HepG2 (cell line): ENCODE data around the gene BRAP. TPM values are rescaled to one million over a fixed set of nuclear protein-coding genes. Genes with fewer than 3 reads are reported as not detected.

Experiments used
- ATF7 ChIP-seq, 2 experiments: fragments of 450-650 bp in 1 of 2; sonication (generic) in 1 of 2; formaldehyde crosslinking in 1 of 2; IDR thresholded peaks; 2 replicates each; pipeline versions ENCODE4 v1.4.0 to v1.6.1; 2016 to 2020; ENCODE audit warnings: antibody characterized with exemption in 1 of 2, mild to moderate bottlenecking in 1 of 2, missing genetic modification reagents in 1 of 2
- CREB1 ChIP-seq, 2 experiments: fragments of 450-650 bp in 1 of 2; IDR thresholded peaks; 2 replicates each; pipeline ENCODE4 v1.6.1; 2016 to 2017; ENCODE audit warnings: control low read depth in 1 of 2, mild to moderate bottlenecking in 1 of 2, missing compliant biosample characterization in 1 of 2, missing genetic modification characterization in 1 of 2
- EP300 ChIP-seq, 3 experiments: sonication (generic) in 1 of 3; formaldehyde crosslinking in 1 of 3; IDR thresholded peaks; 2 replicates each; pipeline versions ENCODE4 v1.5.1 to v1.6.1; 2011 to 2020; ENCODE audit warnings: low read depth in 2 of 3, low read length in 2 of 3, borderline replicate concordance in 1 of 3, improper control_type of control experiment in 1 of 3, mild to moderate bottlenecking in 1 of 3, missing genetic modification reagents in 1 of 3, moderate library complexity in 1 of 3
- FOXC1 ChIP-seq: sonication (generic); formaldehyde crosslinking; IDR thresholded peaks from 2 replicates; pipeline ENCODE4 v1.8.0; 2022; ENCODE audit warnings: mild to moderate bottlenecking, missing genetic modification reagents, borderline replicate concordance
- MNT ChIP-seq: fragments of 450-650 bp; IDR thresholded peaks from 2 replicates; pipeline ENCODE4 v1.6.1; 2016
- MTF1 ChIP-seq: sonication (generic); formaldehyde crosslinking; IDR thresholded peaks from 2 replicates; pipeline ENCODE4 v1.5.0; 2020; ENCODE audit warnings: missing genetic modification reagents
- MXI1 ChIP-seq: IDR thresholded peaks from 3 replicates; pipeline ENCODE4 v1.6.1; 2012; ENCODE audit warnings: low read depth, low read length, inconsistent platforms, borderline replicate concordance
- MYPOP ChIP-seq: sonication (generic); formaldehyde crosslinking; IDR thresholded peaks from 2 replicates; pipeline ENCODE4 v1.8.1; 2023; ENCODE audit warnings: mild to moderate bottlenecking, moderate library complexity, missing genetic modification reagents
- NCOA1 ChIP-seq: sonication (generic); formaldehyde crosslinking; IDR thresholded peaks from 2 replicates; pipeline ENCODE4 v1.9.0; 2021; ENCODE audit warnings: missing genetic modification reagents
- PRDM10 ChIP-seq: sonication (generic); formaldehyde crosslinking; IDR thresholded peaks from 2 replicates; pipeline ENCODE4 v1.4.0; 2020; ENCODE audit warnings: low read depth, missing genetic modification reagents
- RELA ChIP-seq: sonication (generic); formaldehyde crosslinking; IDR thresholded peaks from 2 replicates; pipeline ENCODE4 v1.4.0; 2020; ENCODE audit warnings: missing genetic modification reagents
- RNF2 ChIP-seq: fragments of 450-650 bp; conservative IDR thresholded peaks from 2 replicates; pipeline ENCODE4 v1.6.1; 2016; ENCODE audit warnings: low read depth
- TRAFD1 ChIP-seq: sonication (generic); formaldehyde crosslinking; IDR thresholded peaks from 2 replicates; pipeline ENCODE4 v1.5.1; 2020; ENCODE audit warnings: missing genetic modification reagents, mild to moderate bottlenecking, borderline replicate concordance
- ZNF121 ChIP-seq: sonication (generic); formaldehyde crosslinking; IDR thresholded peaks from 2 replicates; pipeline ENCODE4 v1.5.0; 2020; ENCODE audit warnings: mild to moderate bottlenecking, missing genetic modification reagents
- ZNF335 ChIP-seq: sonication (generic); formaldehyde crosslinking; IDR thresholded peaks from 2 replicates; pipeline ENCODE4 v1.4.0; 2020; ENCODE audit warnings: missing genetic modification reagents
- ZNF343 ChIP-seq: sonication (generic); formaldehyde crosslinking; IDR thresholded peaks from 2 replicates; pipeline ENCODE4 v1.4.0; 2020; ENCODE audit warnings: mild to moderate bottlenecking, missing genetic modification reagents
- ZNF354B ChIP-seq: sonication (generic); formaldehyde crosslinking; IDR thresholded peaks from 2 replicates; pipeline ENCODE4 v1.8.0; 2022; ENCODE audit warnings: mild to moderate bottlenecking, missing genetic modification reagents
- ZNF75D ChIP-seq: sonication (generic); formaldehyde crosslinking; IDR thresholded peaks from 2 replicates; pipeline ENCODE4 v1.8.1; 2023; ENCODE audit warnings: missing genetic modification reagents, mild to moderate bottlenecking, borderline replicate concordance
- ZNF891 ChIP-seq: sonication (generic); formaldehyde crosslinking; IDR thresholded peaks from 2 replicates; pipeline ENCODE4 v1.5.0; 2020; ENCODE audit warnings: mild to moderate bottlenecking, missing genetic modification reagents
- ZSCAN20 ChIP-seq: sonication (generic); formaldehyde crosslinking; IDR thresholded peaks from 2 replicates; pipeline ENCODE4 v1.4.0; 2020; ENCODE audit warnings: missing genetic modification reagents, mild to moderate bottlenecking, borderline replicate concordance
- polyA plus RNA-seq, 8 experiments: library from polyadenylated mRNA; depleted of rRNA in 3 of 8; stranded (reverse) in 7 of 8; unstranded in 1 of 8; fragments of >200 nt; fragmentation: Illumina TruSeq in 4 of 8; extraction: Trizol in 4 of 8; gene quantifications; 2 replicates each; pipeline versions ENCODE4 v1.2.1 to v1.2.3, GENCODE V29; 2011 to 2016; ENCODE audit warnings: low read depth in 4 of 8, missing spikeins in 1 of 8, mixed read lengths in 1 of 8; ENCODE audit not compliant: insufficient read depth in 1 of 8
- total RNA-seq, 5 experiments: library from RNA; depleted of rRNA; stranded (reverse); fragments of >200 nt; fragmentation: Illumina TruSeq; extraction: Trizol; gene quantifications; 2 replicates each; pipeline ENCODE4 v1.2.3, GENCODE V29; 2016; ENCODE audit warnings: low read depth in 1 of 5

BRAP gene
- total and polyA plus RNA-seq, 2 of the 13 experiments (the other 11 are each of a cell fraction or from before 2014, with no cell fraction given) = 8.1 to 15.4 TPM

- no peak; the same call in 1 of the 2 replicates for TF ChIP-seq ZNF343 (CRISPR knock-in tag)
- peak; percentile 57; the same call in 1 of the 3 replicates for TF ChIP-seq MXI1
- TF ChIP-seq NCOA1 = no peak
- TF ChIP-seq RNF2 = no peak
- TF ChIP-seq ZNF891 = 0 out of 2 replicates have a peak, but pooled peaks have one; percentile 16
- TF ChIP-seq ZNF75D = no peak
- no peak for TF ChIP-seq TRAFD1 (CRISPR knock-in tag)
- TF ChIP-seq MTF1 (CRISPR knock-in tag) = no peak
- TF ChIP-seq CREB1 (IDR thresholded peaks at IDR 0.05) = no peak
- TF ChIP-seq CREB1 (CRISPR knock-in tag; IDR thresholded peaks at IDR 0.05) = no peak
- peak; percentile 70 for TF ChIP-seq MNT
- peak; percentile 81 for TF ChIP-seq ZNF121 (CRISPR knock-in tag)
- no peak for TF ChIP-seq RELA (CRISPR knock-in tag)
- peak; percentile 65; the same call in 1 of the 2 replicates for TF ChIP-seq FOXC1
- TF ChIP-seq EP300 (IDR thresholded peaks at IDR 0.05; ENCODE audit: low read depth in 2 of 2, low read length in 2 of 2) = no peak
- TF ChIP-seq EP300 (CRISPR knock-in tag; IDR thresholded peaks at IDR 0.05; ENCODE audit: borderline replicate concordance) = no peak
- no peak for TF ChIP-seq ZNF335 (CRISPR knock-in tag)
- 0 out of 2 replicates have a peak, but pooled peaks have one; percentile 54 for TF ChIP-seq ZNF354B (CRISPR knock-in tag)
- TF ChIP-seq ZSCAN20 (CRISPR knock-in tag) = no peak
- TF ChIP-seq ATF7 (IDR thresholded peaks at IDR 0.05) = no peak
- TF ChIP-seq ATF7 (CRISPR knock-in tag; IDR thresholded peaks at IDR 0.05) = peak; percentile 45; the same call in 1 of the 2 replicates
- TF ChIP-seq PRDM10 (CRISPR knock-in tag) = no peak
- TF ChIP-seq MYPOP (CRISPR knock-in tag) = peak; percentile 10; the same call in 1 of the 2 replicates
Measured at GRCh38 chr12:111599453-111600204, 86.1 kb downstream of the BRAP start (continued).
